Right lung (tissue), 5 donors: ENCODE data around the gene APP. TPM values are rescaled to one million over a fixed set of nuclear protein-coding genes. Genes with fewer than 3 reads are reported as not detected.

Experiments used
- DNase-seq, 2 donors: peaks; one replicate each; pipeline ENCODE4 v3.0.0-alpha.2; 2013
- polyA plus RNA-seq, 5 donors: library from polyadenylated mRNA; unstranded; fragments of 120-200 nt; gene quantifications; one replicate each; pipeline versions ENCODE4 v1.2.1 to v1.2.3, GENCODE V29; 2013; ENCODE audit warnings: inconsistent platforms in 1 of 5, low replicate concordance in 1 of 5; ENCODE audit not compliant: insufficient read length in 5 of 5, insufficient read depth in 1 of 5

APP gene
- polyA plus RNA-seq, 5 donors = 524 to 664 (median 583) TPM

DNA sequence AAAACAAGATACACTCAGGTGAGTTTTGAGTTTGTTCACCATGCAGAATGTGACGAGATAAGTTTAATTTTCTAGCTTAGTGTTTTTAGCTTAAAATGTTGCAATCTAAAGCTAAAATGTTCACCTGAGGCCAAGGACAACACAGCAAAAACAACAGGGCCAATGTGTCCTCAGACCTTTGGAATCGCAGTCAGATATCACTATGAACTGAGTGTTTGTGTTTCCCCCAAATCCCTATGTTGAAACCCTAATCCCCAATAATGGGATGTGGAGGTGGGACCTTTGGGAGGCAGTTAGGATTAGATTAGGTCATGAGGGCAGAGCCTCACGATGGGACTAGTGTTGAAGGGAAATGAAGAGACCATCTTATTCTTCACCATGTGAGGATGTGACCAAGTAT is 291.4 kb downstream of the APP start:
- no peak for DNase-seq

- no peak for DNase-seq
These were observed 292.2 kb downstream of the APP start for GRCh38 chr21:25878344-25878743.

DNA sequence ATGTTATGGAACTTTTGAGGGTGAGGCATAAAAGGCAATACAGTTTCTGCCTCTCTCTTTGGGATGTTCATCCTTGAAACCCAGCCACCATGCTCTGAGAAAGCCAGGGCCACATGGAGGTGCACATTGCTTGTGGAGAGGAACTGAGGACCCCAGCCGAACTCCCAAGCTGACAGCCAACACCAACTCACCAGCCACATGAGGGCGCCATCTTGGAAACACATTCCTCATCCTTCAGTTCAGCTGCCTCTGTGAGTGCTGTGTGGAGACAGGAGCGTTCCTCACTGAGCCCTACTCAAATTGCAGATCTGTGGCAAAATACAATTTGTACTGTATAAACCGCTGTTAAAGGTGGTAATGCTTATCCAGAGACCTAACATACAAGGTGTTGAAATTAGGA is 298.3 kb downstream of the APP start:
- DNase-seq = no peak

- DNase-seq = no peak
These were observed 299.0 kb downstream of the APP start for GRCh38 chr21:25871566-25871965.

GRCh38 chr21:25870084-25870483 is 300.5 kb downstream of the APP start:
- DNase-seq = no peak

DNA sequence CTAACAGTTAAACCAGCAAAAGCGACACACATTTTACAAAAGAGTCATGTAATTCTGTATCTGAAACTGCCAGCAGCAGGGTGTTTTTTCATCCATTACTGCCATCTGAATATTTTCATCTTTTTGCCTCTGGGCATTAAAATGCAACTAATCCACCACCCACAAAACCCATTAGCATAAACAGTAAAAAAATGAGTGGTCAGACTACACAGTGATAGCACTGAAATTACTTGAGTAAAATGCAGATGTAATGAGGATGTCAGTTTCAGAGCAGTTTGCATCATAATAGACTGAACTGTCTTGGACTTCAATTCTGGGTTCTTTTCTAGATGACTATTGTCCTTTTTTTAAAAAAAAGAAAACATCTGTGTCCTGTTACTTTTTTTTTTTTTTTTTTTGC is 303.5 kb downstream of the APP start:
- DNase-seq = no peak

DNA sequence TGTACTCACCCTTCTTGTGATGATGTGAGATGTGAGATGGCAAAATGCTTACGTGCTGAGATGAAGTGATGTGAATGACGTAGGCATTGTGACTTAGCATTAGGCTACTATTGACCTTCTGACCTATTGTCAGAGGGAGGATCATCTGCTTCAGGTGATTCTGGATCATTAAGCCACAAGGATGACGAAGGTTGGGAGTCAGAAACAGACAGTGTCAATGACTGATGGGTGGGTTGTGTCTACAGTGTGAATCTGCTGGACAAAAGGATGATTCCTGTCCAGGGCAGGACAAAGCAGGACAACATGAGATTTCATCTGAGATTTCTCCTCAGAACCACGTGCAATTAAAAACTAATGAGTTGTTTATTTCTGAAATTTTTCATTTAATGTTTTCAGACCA is 306.8 kb downstream of the APP start:
- DNase-seq = no peak

GRCh38 chr21:25863031-25863430 is 307.5 kb downstream of the APP start:
- no peak for DNase-seq

- DNase-seq = no peak
These were observed 308.0 kb downstream of the APP start for GRCh38 chr21:25862596-25862995.

DNA sequence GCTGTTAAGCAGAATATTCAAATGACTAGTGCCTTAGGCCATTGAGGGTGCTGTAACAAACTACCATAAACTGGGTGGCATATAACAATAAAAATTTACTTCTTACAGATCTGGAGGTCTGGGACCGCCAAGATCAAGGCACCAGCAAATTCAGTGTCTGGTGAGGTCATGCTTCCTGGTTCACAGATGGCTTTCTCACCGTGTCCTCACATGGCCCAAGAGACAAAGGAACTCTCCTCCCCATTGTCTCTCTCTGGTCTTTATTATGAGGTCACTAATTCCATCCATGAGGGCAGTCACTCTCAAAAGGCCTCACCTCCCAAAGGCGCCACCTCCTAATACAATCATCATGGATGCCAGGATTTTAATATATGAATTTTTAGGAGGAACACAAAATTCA is 308.5 kb downstream of the APP start:
- DNase-seq = no peak

GRCh38 chr21:25859235-25859929 is 311.2 kb downstream of the APP start:
- DNase-seq = no peak

GRCh38 chr21:25858325-25858724 is 312.2 kb downstream of the APP start:
- no peak for DNase-seq

GRCh38 chr21:25857308-25858074 is 313.1 kb downstream of the APP start:
- DNase-seq = peak; percentile 16 to 43

DNA sequence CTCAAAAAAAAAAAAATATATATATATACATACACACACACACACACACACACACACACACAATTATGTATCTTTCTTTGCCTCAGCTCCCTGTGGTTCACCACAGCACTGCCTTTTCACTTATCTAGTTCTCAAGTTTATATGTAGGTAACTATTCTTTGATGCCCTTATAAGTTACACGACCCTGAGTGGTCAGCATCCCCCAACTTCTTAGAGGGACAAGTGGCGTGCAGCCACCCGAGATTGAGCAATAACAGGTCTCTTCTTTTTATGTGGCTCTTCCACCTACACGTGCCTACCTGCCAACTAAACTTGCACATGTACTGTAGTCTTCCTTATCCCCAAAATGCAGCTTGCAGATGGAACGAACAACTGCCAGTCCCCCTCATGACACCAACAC is 315.0 kb downstream of the APP start:
- DNase-seq = no peak

DNA sequence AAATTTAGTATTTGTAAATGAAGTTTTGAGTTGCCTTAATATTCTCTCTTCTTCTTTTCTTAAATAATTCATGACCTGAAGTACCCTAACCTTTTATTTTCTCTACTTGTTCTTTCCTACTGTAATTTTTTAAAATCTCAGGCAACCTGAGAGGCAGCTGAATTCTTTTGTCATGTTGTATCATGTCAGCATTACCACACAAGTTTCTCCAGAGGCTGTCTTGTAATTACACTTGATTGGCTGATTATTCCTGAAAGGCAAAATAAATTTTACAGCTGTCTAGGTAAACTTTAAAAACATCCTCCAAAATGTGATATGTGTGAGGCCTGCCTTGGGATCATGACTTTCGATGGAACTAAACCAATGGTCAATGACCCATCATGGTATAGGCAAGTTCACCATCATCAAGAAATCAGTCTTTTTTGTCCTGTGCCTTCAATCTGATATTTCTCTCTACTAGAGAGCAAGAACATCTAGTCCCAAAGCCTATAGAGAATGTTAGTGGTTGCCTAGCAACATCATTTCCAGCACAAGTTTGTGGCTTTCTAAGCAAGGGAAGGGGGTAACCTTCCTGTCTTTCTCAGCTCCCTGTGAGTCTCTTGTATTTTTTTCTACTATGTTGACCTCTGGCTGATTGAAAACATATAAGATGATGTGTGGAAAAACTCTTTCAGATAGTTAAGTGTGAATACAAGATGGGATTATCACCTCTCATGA is 320.3 kb downstream of the APP start:
- no peak for DNase-seq

DNA sequence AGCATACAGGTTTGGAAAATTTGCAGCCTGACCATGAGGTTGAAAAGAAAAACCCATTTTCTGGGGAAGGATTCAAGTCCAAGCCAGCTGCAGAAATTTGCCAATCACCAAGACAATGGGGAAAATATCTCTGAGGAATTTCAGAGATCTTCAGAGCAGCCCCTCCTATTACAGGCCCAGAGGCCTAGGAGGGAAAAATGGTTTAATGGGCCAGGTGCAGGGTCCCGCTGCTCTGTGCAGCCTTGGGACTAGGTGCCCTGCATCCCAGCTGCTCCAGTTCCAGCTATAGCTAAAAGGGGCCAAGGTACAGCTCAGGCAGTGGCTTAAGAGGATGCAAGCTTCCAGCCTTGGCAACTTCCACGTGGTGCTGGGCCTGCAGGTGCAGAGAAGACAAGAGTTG is 322.3 kb downstream of the APP start:
- no peak for DNase-seq

DNA sequence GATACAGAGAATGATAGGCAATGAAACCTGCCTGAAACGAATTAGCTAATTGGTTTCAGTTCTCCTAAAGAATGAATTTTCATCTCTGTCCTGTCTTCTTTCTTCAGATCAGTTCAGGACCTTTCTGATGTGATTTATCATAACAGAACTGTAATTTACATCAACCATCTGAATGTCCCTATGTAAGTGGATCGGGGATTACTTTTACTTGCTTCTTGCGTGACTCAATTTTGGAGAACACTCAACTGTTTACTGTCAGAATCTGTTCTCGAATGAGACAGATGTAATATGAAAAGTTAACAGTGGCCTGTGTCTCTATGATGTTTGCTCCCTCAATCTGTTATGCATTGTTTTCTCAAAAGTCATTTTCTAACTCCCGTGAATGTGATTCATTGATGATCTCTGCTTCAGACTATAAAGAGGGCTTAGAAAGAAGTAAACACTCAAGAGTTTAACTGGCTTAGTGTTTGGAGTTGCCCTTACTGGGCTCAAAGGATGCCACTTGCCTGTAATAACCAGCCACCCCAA is 324.8 kb downstream of the APP start:
- no peak for DNase-seq

DNA sequence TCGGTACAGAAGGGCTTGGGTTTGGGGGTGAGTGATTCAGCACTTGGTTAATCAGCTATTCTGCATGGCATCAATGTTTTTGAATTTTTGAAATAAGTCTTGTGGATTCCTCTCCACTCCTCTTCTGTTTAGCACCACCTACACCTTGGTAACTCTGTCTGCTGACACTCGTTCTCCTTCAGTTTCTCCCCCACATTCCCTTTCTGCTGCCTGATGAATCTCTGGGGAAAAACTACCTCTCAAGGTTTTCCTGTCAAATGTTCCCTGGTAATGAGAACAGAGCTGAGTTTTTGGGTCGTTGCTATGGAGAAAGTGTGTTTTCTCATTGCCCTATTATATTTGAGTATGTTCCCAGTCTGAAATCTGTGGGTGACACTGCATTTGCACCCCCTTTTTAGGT is 327.6 kb downstream of the APP start:
- DNase-seq = no peak

- no peak for DNase-seq
These were observed 331.8 kb downstream of the APP start for GRCh38 chr21:25838809-25839208.

- DNase-seq = no peak
These were observed 332.9 kb downstream of the APP start for GRCh38 chr21:25837533-25838265.

- DNase-seq = no peak
These were observed 334.2 kb downstream of the APP start for GRCh38 chr21:25836396-25836795.

- DNase-seq = no peak
These were observed 336.2 kb downstream of the APP start for GRCh38 chr21:25834381-25834780.
